Measurements from ENCODE around the gene CENPB. TPM values are rescaled to one million over a fixed set of nuclear protein-coding genes. Genes with fewer than 3 reads are reported as not detected.

CENPB gene
- polyA plus RNA-seq, 1 of the 3 experiments (the other 2 are of a cell fraction), result 41.2 TPM

- TF ChIP-seq IRF3 (IDR thresholded peaks at IDR 0.05; ENCODE audit: low read depth, low read length), result no peak
- no peak for TF ChIP-seq TEAD4 (IDR thresholded peaks at IDR 0.05; ENCODE audit: borderline replicate concordance, insufficient read depth)
- no peak for TF ChIP-seq CHD2 (IDR thresholded peaks at IDR 0.05; ENCODE audit: low read length, partially characterized antibody)
- no peak for TF ChIP-seq GATA2 (CRISPR knock-in tag; IDR thresholded peaks at IDR 0.05)
- no peak for TF ChIP-seq MAX (IDR thresholded peaks at IDR 0.05; ENCODE audit: low read depth)
- no peak for TF ChIP-seq USF1 (IDR thresholded peaks at IDR 0.05; ENCODE audit: borderline replicate concordance, low read depth)
- TF ChIP-seq RCOR1 (IDR thresholded peaks at IDR 0.05; ENCODE audit: low read length), result no peak
- no peak for TF ChIP-seq NFIC (IDR thresholded peaks at IDR 0.05; ENCODE audit: borderline replicate concordance)
Observed at GRCh38 chr20:3815703-3816315, 29.3 kb upstream of the CENPB start (continued).

- Histone ChIP-seq H3K36me3 (replicated peaks in 1 of 2; ENCODE audit: control insufficient read depth in 1 of 2, insufficient read depth in 2 of 2, low read length in 1 of 2) (no peaks in the 10 kb centered on the region), H3K4me1 (ENCODE audit: control insufficient read depth in 1 of 2, insufficient read depth in 2 of 2, low read depth in 1 of 2, low read length in 1 of 2) (peaks cover 12 to 40% of the 10 kb centered on the region in 2 experiments; a peak in 3 of 4 replicates), H3K27ac (ENCODE audit: low read depth in 2 of 2, low read length in 1 of 2) (no peak overlapping the region), H2AFZ (ENCODE audit: low read depth) (no peak overlapping the region), H3K27me3 (ENCODE audit: insufficient read depth) (no peaks in the 10 kb centered on the region), H3K79me2 (ENCODE audit: insufficient read depth) (peaks cover 9% of the 10 kb centered on the region), H3K4me2 (no peak overlapping the region), H3K4me3 (ENCODE audit: low read depth in 2 of 2, low read length in 1 of 2) (no peak overlapping the region), H3K9me3 (no peaks in the 10 kb centered on the region), H3F3A (replicated peaks; ENCODE audit: insufficient read depth) (peaks cover 18% of the 10 kb centered on the region), H4K20me1 (ENCODE audit: insufficient read depth) (no peaks in the 10 kb centered on the region), H3K9ac (no peak overlapping the region), H3K9me2 (no peaks in the 10 kb centered on the region)
- WGBS (ENCODE audit: low lambda C conversion rate), result 94% methylated on average over 7 of the region's 7 CpGs
- ChIA-PET POLR2A (no interaction called here), CTCF (interaction anchor here (0.7 to 6.6 kb wide), 4 partner anchors 19 to 198 kb away, joined by 3 to 61 read pairs (median 7); partner anchors contain the start of genes CDC25B and CENPB)
- no peak for DNase-seq
- TF ChIP-seq REST (IDR thresholded peaks at IDR 0.05; ENCODE audit: low read depth, low read length), result no peak
- TF ChIP-seq RXRA (IDR thresholded peaks at IDR 0.05; ENCODE audit: borderline replicate concordance, low read depth), result no peak
- no peak for TF ChIP-seq TCF12 (IDR thresholded peaks at IDR 0.05)
- no peak for TF ChIP-seq PBX3 (IDR thresholded peaks at IDR 0.05)
- TF ChIP-seq RAD21 (IDR thresholded peaks at IDR 0.05; ENCODE audit: low read length), result no peak
- TF ChIP-seq FOXM1 (IDR thresholded peaks at IDR 0.05; ENCODE audit: low read depth), result no peak
- TF ChIP-seq GATA2 (CRISPR knock-in tag; IDR thresholded peaks at IDR 0.05), result no peak
- no peak for TF ChIP-seq FOSL2 (IDR thresholded peaks at IDR 0.05; ENCODE audit: borderline replicate concordance, low read depth)
- no peak for TF ChIP-seq GABPA (IDR thresholded peaks at IDR 0.05; ENCODE audit: low read depth)
- TF ChIP-seq FOXJ3 (CRISPR knock-in tag; IDR thresholded peaks at IDR 0.05), result no peak
- no peak for TF ChIP-seq USF2 (IDR thresholded peaks at IDR 0.05; ENCODE audit: borderline replicate concordance, low read depth, low read length)
- TF ChIP-seq SMC3 (IDR thresholded peaks at IDR 0.05; ENCODE audit: low read depth, low read length), result no peak
- no peak for TF ChIP-seq MAX (IDR thresholded peaks at IDR 0.05; ENCODE audit: low read depth)
- no peak for TF ChIP-seq IRF3 (IDR thresholded peaks at IDR 0.05; ENCODE audit: low read depth, low read length)
- no peak for TF ChIP-seq NRF1 (IDR thresholded peaks at IDR 0.05; ENCODE audit: low read depth, low read length)
Observed at GRCh38 chr20:3814928-3815495, 28.5 kb upstream of the CENPB start.
